PFSK-1 (cell line): Measurements from ENCODE around the gene TECR.

Experiments
- FOXP2 ChIP-seq: optimal IDR thresholded peaks from 2 replicates; pipeline ENCODE3; 2011; ENCODE audit warnings: borderline replicate concordance, control low read depth, inconsistent platforms; ENCODE audit not compliant: insufficient read depth; ENCODE audit errors: extremely low read length, extremely low read depth
- POLR2AphosphoS5 ChIP-seq: IDR thresholded peaks from 2 replicates; pipeline ENCODE4 v1.6.1; 2012; ENCODE audit warnings: low read depth, mild to moderate bottlenecking, control low read depth, low read length, moderate library complexity
- SIN3A ChIP-seq: IDR thresholded peaks from 2 replicates; pipeline ENCODE4 v1.6.1; 2012; ENCODE audit warnings: mild to moderate bottlenecking, low read length, moderate library complexity, borderline replicate concordance; ENCODE audit not compliant: insufficient read depth
- TAF1 ChIP-seq: IDR thresholded peaks from 2 replicates; pipeline ENCODE4 v1.6.1; 2012; ENCODE audit warnings: low read length, control low read depth, borderline replicate concordance; ENCODE audit not compliant: insufficient read depth
- TF ChIP-seq, protein P1 (sequence below), 2 experiments: IDR thresholded peaks; 2 replicates each; pipeline versions ENCODE4 v1.6.1 to v1.8.0; 2011 to 2012; ENCODE audit warnings: low read depth in 2 of 2, low read length in 2 of 2, control low read depth in 1 of 2, inconsistent platforms in 1 of 2, mild to moderate bottlenecking in 1 of 2, moderate library complexity in 1 of 2; ENCODE audit not compliant: insufficient read depth in 1 of 2

Gene TECR

DNA sequence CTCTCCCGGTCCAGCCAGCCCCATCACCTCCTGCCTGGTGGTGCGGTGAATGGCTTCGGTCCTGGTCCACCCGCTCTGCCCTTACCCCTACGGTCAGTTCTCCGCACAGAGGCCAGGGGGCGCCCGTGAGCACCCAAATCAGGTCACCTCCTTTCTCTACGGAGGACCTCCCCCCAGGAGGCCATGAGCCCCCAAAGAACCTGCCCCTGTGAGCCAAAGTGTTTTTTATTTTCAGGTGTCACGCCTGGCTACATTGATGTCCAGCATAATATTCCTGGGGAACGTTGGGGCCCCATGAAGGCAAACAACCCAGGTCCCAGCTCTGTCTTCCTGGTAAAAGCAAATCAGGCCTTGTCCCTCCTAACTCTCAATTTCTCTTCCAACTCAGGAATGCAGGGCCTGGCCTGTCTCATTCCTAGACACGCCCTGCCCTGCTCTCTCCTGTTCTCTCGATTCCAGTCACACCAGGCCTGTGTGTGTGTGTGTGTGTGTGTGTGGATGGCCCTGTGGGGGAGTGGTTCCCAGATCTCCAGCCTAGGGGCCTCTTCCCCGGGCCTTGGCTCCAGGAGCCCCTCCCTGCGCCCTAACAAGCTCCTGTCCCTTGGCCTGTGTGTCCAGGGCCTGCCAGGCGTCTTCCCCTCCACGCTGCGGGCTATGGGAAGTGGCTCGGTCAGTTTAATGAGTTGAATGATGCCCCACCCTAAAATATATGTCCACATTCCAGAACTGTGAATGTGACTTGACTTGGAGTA is 23.7 kb upstream of the TECR start:
- TF ChIP-seq TAF1 (no peak), FOXP2 (no peak), SIN3A (no peak), POLR2AphosphoS5 (no peak)
- TF ChIP-seq, protein P1, sequence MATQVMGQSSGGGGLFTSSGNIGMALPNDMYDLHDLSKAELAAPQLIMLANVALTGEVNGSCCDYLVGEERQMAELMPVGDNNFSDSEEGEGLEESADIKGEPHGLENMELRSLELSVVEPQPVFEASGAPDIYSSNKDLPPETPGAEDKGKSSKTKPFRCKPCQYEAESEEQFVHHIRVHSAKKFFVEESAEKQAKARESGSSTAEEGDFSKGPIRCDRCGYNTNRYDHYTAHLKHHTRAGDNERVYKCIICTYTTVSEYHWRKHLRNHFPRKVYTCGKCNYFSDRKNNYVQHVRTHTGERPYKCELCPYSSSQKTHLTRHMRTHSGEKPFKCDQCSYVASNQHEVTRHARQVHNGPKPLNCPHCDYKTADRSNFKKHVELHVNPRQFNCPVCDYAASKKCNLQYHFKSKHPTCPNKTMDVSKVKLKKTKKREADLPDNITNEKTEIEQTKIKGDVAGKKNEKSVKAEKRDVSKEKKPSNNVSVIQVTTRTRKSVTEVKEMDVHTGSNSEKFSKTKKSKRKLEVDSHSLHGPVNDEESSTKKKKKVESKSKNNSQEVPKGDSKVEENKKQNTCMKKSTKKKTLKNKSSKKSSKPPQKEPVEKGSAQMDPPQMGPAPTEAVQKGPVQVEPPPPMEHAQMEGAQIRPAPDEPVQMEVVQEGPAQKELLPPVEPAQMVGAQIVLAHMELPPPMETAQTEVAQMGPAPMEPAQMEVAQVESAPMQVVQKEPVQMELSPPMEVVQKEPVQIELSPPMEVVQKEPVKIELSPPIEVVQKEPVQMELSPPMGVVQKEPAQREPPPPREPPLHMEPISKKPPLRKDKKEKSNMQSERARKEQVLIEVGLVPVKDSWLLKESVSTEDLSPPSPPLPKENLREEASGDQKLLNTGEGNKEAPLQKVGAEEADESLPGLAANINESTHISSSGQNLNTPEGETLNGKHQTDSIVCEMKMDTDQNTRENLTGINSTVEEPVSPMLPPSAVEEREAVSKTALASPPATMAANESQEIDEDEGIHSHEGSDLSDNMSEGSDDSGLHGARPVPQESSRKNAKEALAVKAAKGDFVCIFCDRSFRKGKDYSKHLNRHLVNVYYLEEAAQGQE (IDR thresholded peaks at IDR 0.05; ENCODE audit: insufficient read depth in 1 of 2, low read depth in 2 of 2, low read length in 2 of 2), result no peak

DNA sequence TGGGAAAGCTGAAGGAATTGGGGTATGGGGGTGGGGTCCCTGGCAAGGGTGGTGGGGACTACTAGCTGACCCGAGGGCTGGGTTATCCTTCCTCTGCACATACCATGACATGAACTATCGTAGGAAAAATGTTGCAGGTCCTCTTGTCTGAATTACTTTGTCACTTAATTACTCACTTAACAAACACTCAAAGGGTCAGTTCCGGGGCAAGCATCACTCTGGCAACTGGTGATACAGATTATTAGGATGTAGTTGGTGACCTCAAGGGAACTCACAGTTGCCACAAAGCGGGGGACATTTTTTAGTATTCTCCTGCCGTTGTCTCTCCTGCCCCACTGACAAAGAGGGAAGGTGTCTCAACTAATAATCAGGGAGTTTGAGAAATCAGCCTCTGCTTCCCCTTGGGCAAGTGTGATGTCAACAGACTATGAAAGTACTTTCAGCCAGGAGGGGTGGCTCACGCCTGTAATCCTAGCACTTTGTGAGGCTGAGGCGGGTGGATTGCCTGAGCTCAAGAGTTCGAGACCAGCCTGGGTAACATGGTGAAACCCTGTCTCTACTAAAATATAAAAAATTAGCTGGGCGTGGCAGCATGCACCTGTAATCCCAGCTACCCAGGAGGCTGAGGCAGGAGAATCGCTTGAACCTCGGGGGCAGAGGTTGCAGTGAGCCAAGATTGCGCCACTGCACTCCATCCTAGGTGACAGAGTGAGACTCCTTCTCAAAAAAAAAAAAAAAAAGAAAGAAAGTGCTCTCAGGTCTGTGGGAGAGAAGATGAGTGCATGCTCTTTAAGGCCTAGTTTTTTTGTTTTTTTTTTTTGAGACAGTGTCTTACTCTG is 21.5 kb upstream of the TECR start:
- TF ChIP-seq POLR2AphosphoS5, result no peak
- TF ChIP-seq SIN3A, result no peak
- TF ChIP-seq TAF1, result no peak
- no peak for TF ChIP-seq FOXP2
- TF ChIP-seq, protein P1 (IDR thresholded peaks at IDR 0.05; ENCODE audit: insufficient read depth in 1 of 2, low read depth in 2 of 2, low read length in 2 of 2), result no peak

DNA sequence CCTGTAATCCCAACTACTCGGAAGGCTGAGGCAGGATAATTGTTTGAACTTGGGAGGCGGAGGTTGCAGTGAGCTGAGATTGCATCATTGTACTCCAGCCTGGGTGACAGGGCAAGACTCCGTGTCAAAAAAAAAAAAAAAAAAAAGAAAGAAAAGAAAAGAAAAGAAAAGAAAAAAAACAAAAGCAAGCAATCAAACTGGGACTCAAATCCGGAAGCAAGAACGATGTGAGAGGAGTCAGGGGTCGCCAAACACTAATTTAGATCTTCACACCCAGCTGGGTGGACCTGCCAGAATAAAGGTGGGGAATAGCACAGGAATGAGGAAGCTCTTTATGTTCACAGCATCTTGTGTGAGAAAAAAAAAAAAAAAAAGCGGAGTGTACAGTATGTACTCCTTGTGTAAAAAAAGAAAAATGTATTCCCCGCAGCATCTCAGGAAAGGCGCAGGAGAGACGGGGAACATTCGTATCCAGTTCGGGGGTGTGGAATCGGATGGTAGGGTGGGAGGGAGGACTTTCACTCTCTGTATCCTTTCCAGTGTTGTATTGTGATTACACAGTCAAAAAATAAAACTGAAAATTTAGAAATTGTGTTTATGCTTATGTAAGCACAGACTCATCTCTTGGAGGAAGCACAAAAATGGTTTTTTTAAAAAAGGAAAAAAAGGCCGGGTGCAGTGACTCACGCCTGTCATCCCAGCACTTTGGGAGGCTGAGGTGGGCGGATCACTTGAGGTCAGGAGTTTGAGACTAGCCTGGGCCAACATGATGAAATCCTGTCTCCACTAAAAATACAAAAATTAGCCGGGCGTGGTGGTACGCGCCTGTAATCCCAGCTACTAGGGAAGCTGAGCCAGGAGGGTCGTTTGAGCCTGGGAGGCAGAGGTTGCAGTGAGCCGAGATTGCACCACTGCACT is 18.8 kb upstream of the TECR start:
- TF ChIP-seq SIN3A (no peak), FOXP2 (no peak), TAF1 (no peak), POLR2AphosphoS5 (no peak)
- TF ChIP-seq, protein P1 (IDR thresholded peaks at IDR 0.05; ENCODE audit: insufficient read depth in 1 of 2, low read depth in 2 of 2, low read length in 2 of 2), result no peak

DNA sequence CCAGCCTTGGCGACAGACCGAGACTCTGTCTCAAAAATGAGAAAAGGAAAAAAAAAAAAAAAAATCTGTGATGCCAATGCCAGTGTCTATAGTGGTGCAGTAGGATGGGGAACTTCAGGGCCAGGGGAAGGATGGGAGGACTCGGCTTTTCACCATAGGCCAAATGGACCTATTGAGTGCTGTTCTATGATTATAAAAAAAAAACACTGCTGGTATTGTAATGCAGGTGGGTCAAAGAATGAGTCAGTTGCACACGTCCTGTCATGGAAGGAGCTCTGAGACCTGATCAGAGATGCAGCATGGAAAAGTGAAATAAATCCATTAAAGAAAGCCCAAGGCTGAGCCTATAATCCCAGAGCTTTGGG is 18.2 kb upstream of the TECR start:
- TF ChIP-seq SIN3A (no peak), POLR2AphosphoS5 (no peak), FOXP2 (no peak), TAF1 (no peak)
- TF ChIP-seq, protein P1 (IDR thresholded peaks at IDR 0.05; ENCODE audit: insufficient read depth in 1 of 2, low read depth in 2 of 2, low read length in 2 of 2), result no peak
